GM21619 (cell line): ENCODE results near the gene KCNIP1.
A peak's percentile ranks its signal among the peaks of the same experiment; 100 is the strongest.

Experiments
- ATAC-seq: cut with Tn5 transposase; IDR thresholded peaks from one replicate; pipeline ENCODE4 v1.9.1; 2021; ENCODE audit not compliant: unreplicated experiment

Gene KCNIP1

DNA sequence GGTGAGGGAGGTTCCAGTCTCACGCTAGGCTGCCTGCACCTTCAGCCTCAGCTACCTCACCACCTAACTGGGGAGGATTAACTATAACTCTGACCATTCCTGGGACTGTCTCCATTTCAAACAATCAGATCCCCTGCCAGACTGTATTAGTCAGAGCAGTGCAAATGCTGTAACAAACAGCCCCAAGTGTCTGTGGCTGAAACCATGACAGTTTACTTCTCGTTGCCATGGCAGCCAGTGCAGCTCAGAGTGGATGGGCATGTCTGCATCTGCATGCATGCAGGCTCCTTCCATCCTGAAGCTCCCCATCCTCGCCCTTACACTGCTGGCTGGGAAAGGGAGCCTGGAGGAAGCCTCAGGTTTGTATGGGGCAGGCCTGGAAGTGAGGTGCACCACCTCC, 86.7 kb downstream of the KCNIP1 start:
- ATAC-seq, result no peak

DNA sequence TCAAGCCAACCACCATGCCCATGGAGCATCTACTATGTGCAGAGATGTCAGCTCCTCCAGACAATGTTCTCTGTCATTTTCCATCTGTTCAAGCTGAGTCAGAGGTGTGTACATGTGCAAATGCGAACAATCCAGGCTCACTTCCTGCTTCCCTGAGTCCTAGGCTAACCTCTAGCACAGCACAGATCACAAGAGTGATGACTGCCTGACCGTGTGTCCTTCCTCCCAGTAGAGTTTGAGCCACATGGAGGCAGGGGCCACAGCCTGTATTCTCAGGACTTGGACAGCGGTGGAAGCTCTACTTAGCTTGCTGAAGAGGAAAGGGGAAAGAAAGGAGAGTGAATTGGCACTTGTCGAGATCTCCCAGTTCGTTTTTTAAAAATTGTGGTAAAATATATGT, 87.2 kb downstream of the KCNIP1 start:
- ATAC-seq, result no peak

DNA sequence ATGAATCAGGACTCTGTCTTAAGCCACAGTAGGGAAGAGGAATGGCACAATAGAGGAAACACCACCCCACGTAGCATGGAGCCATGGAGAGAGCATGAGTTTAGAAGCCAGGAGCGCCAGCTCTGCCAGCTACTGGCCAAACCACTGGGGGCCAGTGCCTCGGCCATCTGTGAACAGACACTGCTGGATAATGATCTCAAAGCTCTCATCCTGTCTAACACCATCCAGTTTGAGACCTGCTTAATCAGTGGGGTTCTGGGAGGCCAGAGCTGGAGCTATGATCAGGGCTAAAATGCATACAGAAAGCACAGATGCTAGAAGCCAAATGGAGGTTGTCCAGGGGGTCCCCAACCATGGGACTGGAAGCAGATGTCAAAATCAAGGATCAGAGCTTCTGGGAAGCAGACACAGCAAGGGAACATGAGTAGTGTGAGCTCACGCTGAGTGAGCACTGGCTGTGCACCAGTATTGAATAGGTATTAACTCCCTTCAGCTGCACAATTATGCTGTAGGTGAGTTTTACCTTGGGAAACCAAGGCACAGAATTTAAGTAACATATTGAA, 92.7 kb downstream of the KCNIP1 start:
- no peak for ATAC-seq

DNA sequence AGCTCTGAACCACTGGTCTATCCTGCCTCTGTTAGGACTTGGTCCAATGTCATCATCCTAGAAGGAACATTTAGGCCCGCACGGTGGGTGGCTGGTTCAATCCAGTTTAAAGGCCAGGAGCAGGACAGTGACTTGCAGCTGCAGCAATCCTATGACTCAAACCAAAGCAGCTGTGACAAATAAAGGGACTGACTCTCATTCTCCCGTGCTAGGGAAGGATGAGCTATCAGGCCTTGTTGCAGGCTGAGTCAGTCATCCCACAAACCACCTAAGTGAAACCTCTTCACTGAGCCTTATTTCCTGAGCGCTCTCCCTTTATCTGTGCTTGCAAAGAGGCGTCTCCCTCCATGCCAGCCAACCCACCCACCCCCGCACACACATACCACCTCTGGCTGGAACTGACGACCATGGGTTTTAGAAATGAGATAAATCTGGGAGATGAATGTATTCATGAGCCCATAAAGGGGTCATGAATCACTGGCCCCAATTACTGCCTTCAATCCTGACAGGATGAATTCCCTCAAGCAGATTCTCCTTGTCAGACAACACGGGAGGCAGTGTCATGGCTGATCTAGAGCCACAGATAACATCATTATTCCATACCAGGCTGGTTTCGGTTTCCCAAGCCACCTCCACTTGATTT, 93.4 kb downstream of the KCNIP1 start:
- ATAC-seq, result peak; percentile 65

DNA sequence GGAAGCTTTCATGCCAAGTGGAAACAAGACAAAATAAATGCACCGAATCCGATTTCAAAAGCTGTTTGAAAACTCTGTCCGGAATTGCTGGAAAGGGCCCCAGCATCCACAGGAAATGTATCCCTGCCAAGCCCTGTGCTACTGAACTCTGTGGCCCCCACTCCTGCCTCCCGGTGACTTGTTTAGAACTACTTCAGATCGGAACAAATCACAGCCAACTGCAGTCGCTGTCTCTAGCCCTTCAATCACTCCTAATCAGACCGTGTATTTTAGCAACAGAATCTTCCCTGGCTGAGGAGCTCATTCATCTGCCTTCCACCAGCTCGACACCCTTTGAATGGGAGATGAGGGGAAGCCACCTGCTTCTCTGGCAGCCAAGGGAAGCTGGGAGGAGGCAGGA, 94.1 kb downstream of the KCNIP1 start:
- ATAC-seq, result no peak

DNA sequence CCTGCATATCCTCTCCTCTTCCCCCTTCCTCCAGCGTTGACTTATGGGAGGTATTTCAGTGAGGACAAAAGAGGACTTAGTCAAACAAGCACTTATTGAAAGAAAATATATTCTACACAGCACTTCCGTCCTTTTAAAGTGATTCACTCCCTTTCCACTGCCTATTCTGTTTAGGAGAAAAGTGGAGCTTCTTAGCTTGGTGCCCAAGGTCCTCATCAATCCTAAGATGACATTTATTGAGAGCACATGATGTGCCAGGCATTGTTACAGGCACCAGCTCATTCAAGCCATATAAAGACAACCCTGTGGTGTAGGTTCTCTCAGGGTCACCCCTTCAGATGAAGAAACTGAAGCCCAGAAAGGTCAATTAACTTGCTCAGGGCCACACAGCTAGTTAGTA, 95.9 kb downstream of the KCNIP1 start:
- no peak for ATAC-seq

DNA sequence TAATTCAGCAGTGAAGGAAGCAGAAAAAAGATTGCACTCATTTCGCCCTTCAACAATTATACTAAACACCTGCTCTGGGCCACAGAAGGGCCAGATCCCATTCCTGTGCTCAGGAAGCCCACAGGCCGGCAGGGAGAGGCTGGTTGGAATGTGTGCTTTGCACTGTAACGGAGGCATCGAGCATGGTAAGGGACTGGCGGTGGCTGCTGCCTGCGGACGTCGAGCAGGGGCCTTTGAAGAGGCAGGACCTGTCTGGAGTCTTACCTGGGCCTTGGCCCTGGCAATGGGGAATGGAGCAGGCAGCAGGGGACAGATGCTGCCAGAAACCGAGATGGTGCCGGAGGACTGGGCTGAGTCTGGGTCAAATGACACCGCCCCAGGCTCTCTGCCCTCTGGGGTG, 97.8 kb downstream of the KCNIP1 start:
- no peak for ATAC-seq

DNA sequence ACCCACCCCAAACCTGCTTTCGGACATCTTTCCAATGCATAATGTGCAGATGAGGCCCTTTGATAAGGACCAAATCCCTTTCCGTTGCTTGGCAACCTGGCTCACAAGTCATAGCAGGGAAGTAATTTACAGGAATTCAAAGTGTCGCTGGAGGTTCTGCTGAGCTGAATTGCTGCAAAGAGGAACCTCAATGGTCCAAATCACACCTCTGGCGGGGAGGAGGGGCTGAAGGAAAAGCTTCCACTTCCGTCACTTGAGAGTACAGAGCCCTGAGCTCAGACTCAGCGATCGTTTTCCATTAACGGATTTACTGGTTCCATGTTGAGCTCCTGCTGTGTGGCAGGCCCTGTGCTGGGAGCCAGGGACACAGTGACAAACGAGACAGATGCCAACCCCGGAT, 99.3 kb downstream of the KCNIP1 start:
- no peak for ATAC-seq

DNA sequence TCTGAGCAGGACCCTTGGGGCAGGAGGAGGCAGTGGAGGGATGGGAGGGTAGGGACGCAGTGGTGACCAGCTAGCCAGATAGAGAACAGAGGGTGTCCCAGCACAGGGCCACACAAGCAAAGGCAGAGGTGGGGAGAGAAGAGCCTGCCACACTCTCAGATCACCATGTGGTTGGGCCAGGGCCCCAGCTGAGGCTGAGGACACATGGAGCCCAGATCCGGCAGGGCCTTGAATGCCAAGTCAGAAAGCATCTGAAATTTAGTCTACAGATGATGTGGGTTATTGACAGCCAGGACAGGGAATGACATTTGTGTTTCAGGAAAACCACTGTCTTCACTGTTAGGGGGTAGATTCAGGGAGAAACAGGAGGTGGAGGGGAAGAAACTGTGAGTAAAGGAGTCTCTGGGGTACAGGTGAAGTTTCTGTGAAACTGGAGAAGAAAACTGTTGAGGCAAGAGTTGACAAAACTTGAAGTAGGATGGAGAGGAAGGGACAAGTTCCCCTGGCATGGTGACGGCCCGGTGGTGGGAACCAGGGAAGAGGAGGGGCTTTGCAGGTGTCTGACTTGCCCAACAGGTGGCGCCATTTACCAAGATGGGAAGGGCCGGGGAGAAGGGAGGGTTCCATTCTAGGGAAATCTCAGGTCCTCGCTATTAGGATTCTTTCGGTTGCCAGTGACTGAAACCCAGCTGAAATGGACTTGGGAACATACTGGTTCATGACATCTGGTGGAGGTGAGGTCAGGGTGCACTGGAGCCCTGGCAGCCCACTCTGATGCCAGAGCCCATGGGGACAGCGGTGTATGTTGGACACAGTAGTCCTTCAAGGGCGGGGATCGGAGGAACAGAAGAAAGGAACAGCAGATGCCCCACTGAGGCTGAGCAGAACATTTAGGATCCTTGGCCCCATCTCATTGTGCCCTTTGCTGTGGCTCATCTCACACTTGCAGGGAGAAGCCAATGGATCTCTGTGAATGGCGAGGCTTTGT, 100.1 kb downstream of the KCNIP1 start:
- ATAC-seq, result peak; percentile 74

DNA sequence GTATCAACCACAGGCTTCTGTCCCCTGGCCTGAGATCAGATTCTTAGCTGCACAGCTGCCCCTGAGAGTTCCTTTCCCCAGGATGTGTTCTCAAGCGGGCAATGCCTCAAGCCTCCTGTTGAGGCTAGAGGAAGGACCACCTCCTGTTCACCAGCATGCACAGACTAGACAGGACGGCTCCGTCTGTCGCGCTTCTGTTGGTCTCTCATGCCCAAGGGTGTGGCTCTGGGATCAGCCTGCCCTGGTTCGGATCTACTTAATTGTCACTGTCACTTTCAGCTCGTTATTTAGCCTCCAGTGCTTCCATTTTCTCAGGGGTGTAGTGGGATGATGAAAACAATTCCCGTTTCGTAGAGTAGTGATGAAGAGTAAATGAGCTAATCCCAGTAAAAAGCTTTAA, 103.1 kb downstream of the KCNIP1 start:
- no peak for ATAC-seq

DNA sequence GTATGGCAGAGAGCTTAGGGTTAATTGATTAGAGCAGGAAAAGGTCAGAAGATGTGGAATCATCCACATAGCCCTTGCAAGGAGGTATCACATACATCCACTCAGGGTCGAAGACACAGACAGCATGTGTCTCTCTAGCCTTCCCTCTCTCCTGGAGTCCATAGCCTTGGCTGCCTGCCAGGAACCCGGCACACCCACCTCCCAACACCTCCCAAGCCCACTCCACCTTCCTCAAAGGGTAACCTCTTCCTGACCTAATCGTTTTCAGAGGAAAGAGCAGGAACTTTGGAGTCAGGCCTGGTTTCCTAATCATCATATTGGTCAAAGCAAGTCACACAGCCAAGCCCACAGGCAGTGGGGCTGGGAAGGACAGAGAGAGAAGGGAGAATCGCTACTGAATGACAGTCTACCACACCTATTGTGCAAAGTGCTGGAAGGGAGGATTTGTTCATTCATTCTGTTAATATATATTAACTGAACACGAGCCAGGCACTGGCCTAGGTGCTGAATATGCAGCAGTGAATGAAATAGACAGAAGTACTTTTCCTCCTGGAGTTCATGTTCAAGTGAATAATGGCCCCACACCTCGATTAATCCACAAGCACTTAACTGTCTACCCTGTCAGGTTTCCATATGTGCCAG, 107.8 kb downstream of the KCNIP1 start:
- no peak for ATAC-seq

DNA sequence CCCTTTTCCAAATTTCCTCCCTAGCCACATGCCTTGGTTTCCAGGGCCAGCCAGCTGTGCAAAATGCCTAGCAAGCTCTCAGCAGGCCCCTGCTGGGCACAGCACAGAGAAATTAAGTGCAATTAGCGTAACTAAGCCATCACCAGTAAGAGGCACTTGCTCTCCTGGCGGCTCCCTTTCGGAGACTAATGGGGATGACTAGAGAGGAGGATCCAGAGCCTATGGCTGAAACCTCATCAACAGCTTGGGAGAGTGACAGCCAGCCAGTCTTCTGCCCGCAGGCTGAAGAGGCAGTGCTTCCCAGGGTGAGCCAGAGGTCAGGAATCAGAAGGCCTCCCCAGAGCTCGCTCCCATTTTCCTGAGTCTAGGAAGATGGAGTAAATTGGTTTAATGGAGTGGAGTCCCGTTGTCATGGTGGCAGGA, 108.4 kb downstream of the KCNIP1 start:
- ATAC-seq, result no peak

DNA sequence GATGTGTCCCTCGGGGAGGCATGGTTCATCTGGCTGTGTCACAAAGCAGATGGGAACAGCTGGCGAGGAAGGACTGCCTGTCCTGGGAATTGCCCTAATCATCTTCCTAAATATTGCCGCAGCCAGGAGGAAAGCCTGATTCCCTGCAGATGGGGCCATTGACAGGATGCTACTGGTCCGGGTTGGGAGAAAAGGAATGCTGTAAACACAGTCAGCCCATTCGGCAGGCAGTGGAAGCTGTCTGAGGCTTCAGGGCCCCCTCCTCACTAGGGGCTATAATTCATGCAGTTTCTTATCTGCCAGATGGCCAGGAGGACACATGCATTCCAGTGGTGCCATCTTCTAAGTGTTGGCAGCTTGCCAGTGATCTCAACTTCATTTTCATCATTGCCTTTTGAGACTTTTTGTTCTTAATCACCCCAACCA, 110.3 kb downstream of the KCNIP1 start:
- ATAC-seq, result no peak

DNA sequence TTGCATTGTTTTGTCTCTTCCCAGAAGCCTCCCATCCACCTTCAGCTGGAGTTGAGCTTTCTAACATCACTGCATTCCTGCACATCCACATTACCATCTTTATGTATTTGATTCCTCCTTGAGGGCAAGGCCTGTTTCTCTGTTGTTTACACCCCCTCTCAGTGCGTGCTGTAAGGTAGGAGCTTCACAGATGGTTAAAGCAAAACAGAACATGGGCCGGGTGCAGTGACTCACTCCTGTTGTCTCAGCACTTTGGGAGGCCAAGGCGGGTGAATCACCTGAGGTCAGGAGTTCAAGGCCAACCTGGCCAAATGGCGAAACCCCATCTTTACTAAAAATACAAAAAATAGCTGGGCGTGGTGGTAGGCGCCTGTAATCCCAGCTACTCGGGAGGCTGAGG, 110.9 kb downstream of the KCNIP1 start:
- no peak for ATAC-seq

DNA sequence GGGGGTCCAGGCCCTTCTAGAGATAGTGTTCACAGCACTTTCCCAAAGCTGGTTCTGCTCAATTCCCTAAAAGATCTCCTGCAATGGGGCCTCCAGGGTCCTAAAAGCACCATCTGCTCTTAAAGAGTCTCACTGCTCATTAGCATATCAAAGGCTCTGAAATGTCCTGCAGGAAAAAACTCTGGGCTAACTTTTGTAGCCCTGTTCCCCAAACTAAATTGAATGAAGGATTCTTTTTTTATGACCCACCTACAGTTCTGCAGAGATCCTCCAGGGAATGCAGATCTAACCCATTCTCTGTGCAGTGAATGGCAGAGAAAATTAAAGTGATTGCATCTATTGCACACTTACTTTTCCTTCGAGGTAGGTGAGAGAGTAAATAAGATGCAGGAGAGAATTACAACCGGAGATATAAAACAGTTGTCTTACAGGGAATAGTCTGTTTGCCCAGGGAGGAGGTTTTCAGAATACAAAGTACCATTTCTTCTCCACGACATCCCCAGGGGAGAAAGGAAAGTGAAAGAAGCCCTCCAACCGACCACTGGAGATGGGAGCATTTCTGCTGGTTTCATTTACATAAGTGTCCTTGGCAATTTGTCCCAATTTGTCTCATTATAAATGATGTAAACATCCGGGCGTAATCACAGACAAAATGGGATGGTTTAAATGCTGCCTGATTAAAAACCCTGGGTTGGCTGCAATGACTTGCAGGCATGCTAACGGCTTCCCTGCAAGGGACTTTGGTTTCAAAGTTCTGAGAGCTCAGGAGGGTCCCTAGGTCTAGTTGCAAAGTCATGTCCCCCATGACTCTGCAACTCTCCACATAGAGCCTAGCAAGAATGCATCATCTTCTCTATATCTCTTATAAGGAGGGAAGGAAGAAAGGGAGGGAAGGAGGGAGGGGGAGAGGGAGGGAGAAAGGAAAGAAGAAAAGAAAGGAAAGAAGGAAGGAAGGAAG, 114.0 kb downstream of the KCNIP1 start:
- ATAC-seq, result no peak

DNA sequence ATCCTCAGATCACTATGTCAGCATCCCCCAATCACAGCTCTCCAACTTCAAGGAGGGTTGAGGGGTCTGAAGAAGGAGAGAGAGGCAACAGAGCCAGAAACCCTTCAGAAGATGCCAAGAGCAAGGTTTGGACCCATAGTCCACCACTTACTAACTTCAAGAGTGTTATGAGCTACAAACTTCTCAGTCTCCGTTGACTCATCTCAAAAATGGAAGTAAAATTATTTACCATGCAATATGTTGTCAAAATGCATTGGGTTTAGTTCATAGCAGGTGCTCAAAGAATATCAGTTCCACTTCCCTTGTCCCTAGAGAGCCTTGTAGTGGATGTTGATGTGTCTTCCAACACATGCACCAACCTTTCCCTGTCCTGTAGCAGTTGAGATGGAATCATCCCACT, 116.0 kb downstream of the KCNIP1 start:
- peak; percentile 72 for ATAC-seq

DNA sequence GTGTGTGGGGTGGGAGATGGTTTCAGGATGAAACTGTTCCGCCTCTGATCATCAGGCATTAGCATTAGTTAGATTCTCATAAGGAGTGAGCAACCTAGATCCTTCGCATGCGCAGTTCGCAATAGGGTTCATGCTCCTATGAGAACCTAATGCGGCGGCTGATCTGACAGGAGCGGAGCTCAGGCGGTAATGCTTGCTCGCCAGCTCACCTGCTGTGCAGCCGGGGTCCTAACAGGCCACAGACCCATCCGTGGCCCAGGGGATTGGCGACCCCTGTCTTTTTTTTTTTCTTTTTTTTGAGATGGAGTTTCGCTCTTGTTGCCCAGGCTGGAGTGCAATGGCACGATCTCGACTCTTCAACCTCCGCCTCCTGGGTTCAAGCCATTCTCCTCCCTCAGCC, 119.1 kb downstream of the KCNIP1 start:
- no peak for ATAC-seq

DNA sequence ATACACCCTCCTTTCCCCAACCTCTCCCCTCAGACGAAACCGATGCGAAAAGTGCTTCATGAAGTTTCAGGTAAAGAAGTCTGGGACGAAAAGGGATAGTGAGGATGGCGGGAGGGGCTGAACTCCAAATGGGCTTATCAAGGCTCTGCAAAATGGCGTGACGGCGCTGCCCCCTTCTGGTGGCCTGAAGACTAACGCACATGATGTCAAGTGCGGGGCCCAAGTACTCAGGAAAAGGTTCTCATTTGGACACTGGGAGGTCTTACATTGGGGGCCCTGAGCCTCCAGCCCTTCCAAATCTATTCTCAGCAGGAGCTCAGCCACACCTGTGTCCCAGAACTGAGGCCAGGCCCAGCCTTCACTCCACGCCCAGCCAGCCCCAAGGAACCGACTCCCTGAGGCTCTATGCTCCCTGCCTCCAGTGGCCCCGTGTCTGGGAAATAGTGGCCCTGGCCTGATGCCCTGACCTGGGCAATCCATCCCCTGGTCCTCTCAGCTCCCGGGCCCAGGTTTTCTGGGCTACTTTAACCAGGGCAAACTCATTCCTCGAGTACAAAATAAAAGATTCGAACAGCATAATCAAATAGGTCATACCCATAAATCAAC, 119.9 kb downstream of the KCNIP1 start:
- ATAC-seq, result no peak

DNA sequence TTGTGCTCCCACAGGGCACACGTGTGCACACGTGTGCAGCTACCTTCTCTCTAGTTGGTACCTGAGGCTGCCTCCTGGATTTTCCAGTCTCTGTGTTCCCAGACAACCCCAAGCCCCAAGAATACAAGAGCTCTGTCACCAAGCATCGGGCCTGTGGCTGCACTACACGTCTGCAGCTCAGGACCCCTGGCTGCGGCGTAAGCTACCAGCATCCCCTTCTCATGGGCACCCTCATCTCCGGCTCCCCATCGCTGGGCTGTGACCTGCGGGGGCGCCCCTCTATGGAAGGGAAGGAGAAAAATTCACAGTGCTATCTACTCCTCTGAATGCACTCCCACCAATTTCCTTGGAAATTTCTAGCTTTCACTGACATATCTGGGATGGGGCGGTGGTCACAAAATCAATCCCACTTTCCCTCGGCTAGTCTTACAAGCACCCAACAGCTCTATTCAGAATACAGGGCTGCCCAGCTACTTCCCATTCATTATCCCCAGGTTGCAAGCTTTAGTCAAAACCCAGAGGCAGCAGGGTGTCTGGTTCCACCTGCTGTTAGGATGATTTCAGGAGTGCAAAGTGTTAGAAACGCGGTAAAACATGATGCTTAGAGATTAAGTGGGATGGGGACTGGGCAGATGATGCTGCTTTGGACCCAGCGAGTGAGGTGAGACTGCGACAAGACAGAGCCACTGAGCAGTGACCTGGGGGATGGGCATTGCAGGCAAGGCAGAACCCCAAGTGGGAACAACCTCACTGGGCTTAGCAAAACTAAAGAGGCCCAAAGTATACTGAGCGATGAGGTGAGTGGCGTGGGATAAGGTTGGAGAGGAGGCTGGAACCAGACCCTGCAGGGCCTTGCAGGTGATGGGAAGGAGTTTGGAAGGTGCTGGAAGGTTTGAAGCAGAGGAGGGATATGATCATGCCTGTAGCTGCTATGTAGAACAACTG, 121.7 kb downstream of the KCNIP1 start:
- no peak for ATAC-seq
